Mesendoderm (in vitro differentiated cells): ENCODE measurements around the gene PCK2.
A peak's percentile ranks its signal among the peaks of the same experiment; 100 is the strongest.

ENCODE experiments used
- DNase-seq: peaks from one replicate; pipeline ENCODE4 v3.0.0; 2013
- H2AK5ac ChIP-seq: 2 replicates; pipeline ENCODE4 v1.6.1; 2013; ENCODE audit warnings: low read length, inconsistent platforms
- H2BK120ac ChIP-seq: 2 replicates; pipeline ENCODE4 v1.6.1; 2013; ENCODE audit warnings: low read depth, mild to moderate bottlenecking, low read length, moderate library complexity, mixed read lengths
- H2BK15ac ChIP-seq: replicated peaks from 2 replicates; pipeline ENCODE4 v1.6.1; 2013; ENCODE audit warnings: low read depth, mild to moderate bottlenecking, moderate library complexity
- H2BK5ac ChIP-seq: 2 replicates; pipeline ENCODE4 v1.6.1; 2013; ENCODE audit warnings: low read length, inconsistent platforms
- H3K18ac ChIP-seq: 2 replicates; pipeline ENCODE4 v1.6.1; 2013; ENCODE audit warnings: mild to moderate bottlenecking, low read length, mixed read lengths
- H3K23ac ChIP-seq: one replicate; pipeline ENCODE4 v1.6.1; 2013; ENCODE audit warnings: low read length
- H3K27ac ChIP-seq: 2 replicates; pipeline ENCODE4 v1.5.1; 2013; ENCODE audit warnings: low read depth, mild to moderate bottlenecking, inconsistent platforms, low read length, moderate library complexity
- H3K27me3 ChIP-seq: 2 replicates; pipeline ENCODE4 v1.6.1; 2013; ENCODE audit warnings: low read length, control low read depth, mild to moderate bottlenecking, inconsistent platforms; ENCODE audit not compliant: insufficient read depth, poor library complexity
- H3K36me3 ChIP-seq: 2 replicates; pipeline ENCODE4 v1.6.1; 2013; ENCODE audit warnings: low read length, inconsistent platforms; ENCODE audit not compliant: control insufficient read depth, insufficient read depth
- H3K4ac ChIP-seq: one replicate; pipeline ENCODE4 v1.6.1; 2013; ENCODE audit warnings: low read depth, mild to moderate bottlenecking, low read length, moderate library complexity
- H3K4me1 ChIP-seq: 2 replicates; pipeline ENCODE4 v1.6.1; 2013; ENCODE audit warnings: low read depth, low read length, inconsistent platforms; ENCODE audit not compliant: control insufficient read depth
- H3K4me2 ChIP-seq: 2 replicates; pipeline ENCODE4 v1.6.1; 2013; ENCODE audit warnings: low read length
- H3K4me3 ChIP-seq: 2 replicates; pipeline ENCODE4 v1.5.1; 2013; ENCODE audit warnings: mild to moderate bottlenecking, low read length
- H3K56ac ChIP-seq: one replicate; pipeline ENCODE4 v1.6.1; 2013; ENCODE audit warnings: low read length
- H3K79me1 ChIP-seq: 2 replicates; pipeline ENCODE4 v1.6.1; 2013; ENCODE audit warnings: low read length, inconsistent platforms
- H3K79me2 ChIP-seq: 2 replicates; pipeline ENCODE4 v1.6.1; 2013; ENCODE audit warnings: mild to moderate bottlenecking, low read length; ENCODE audit not compliant: control insufficient read depth, insufficient read depth
- H3K9ac ChIP-seq: 2 replicates; pipeline ENCODE4 v1.6.1; 2013; ENCODE audit warnings: low read length, inconsistent platforms
- H4K5ac ChIP-seq: one replicate; pipeline ENCODE4 v1.6.1; 2013; ENCODE audit warnings: low read length
- H4K8ac ChIP-seq: one replicate; pipeline ENCODE4 v1.6.1; 2013; ENCODE audit warnings: low read depth, mild to moderate bottlenecking, control low read depth, low read length, moderate library complexity
- WGBS: extraction: QIAGEN DNeasy Blood & Tissue Kit; methylation state at CpG from one replicate; pipeline ENCODE4 v1.1.7; 2013; ENCODE audit warnings: low lambda C conversion rate, missing lambda C conversion rate; ENCODE audit not compliant: insufficient coverage; ENCODE audit errors: extremely low coverage; 5-methylcytosine and 5-hydroxymethylcytosine counted together

Gene PCK2

DNA sequence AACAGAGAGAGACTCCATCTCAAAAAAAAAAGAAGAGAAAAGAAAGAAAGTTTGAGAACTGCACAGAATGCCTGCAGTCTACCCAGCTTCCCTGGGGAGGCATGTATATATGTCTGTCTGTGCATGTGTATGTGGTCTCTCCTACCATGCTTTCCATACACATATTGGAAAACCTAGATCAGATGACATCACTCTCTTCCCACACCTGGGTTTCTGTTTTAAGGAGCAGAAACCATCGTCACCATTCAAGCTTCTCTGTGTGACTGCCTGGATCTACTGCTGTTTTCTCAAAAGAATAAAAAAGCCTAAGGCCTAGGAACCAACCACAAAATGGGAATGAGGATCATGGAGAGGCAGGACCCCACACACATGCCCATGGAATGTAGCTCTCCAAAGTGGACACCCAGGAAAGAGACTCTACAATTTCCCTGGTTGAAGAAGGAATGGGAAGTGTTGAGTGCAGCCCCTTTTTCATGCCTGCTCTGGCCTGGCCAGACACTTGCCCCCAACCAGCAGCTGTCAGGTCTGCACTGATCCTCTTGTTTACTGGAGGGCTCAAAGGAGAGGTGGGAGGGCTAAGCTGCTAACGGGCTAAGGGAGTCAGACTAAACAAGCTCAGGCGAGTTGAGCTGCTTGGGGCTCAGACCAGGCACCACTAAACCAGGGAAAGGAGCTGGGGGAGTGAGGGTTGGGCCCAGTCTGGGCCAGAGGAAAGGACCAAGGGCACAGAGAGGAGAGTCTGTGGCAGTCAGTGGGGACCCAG lies 7.7 kb upstream of the PCK2 start:
- H3K79me2 ChIP-seq = no peaks in the 10 kb centered on the region
- DNase-seq = peak; percentile 13
- H3K27ac ChIP-seq = no peak overlapping the region
- no peak overlapping the region for H4K8ac ChIP-seq
- no peak overlapping the region for H2BK120ac ChIP-seq
- H4K5ac ChIP-seq = no peak overlapping the region
- H3K27me3 ChIP-seq = no peaks in the 10 kb centered on the region
- no peaks in the 10 kb centered on the region for H3K79me1 ChIP-seq
- H2BK15ac ChIP-seq = no peak overlapping the region
- no peak overlapping the region for H3K23ac ChIP-seq
- H3K18ac ChIP-seq = no peak overlapping the region
- no peak overlapping the region for H3K4me2 ChIP-seq
- no peak overlapping the region for H3K9ac ChIP-seq
- peaks cover 7% of the 10 kb centered on the region for H3K4me1 ChIP-seq
- H3K56ac ChIP-seq = no peak overlapping the region
- H2BK5ac ChIP-seq = no peak overlapping the region
- no peaks in the 10 kb centered on the region for H3K36me3 ChIP-seq
- WGBS = no CpG with 5 or more reads among the region's 3 CpGs
- H3K4me3 ChIP-seq = no peak overlapping the region
- H3K4ac ChIP-seq = no peak overlapping the region
- H2AK5ac ChIP-seq = no peak overlapping the region

GRCh38 chr14:24087004-24087403 lies 7.1 kb upstream of the PCK2 start:
- Histone ChIP-seq H3K27me3 (no peaks in the 10 kb centered on the region), H3K27ac (no peak overlapping the region), H4K8ac (no peak overlapping the region), H3K79me1 (no peaks in the 10 kb centered on the region), H3K56ac (no peak overlapping the region), H3K36me3 (no peaks in the 10 kb centered on the region), H3K4me2 (no peak overlapping the region), H2BK5ac (no peak overlapping the region), H3K4me3 (no peak overlapping the region), H3K79me2 (no peaks in the 10 kb centered on the region), H3K23ac (no peak overlapping the region), H3K18ac (no peak overlapping the region), H2BK15ac (no peak overlapping the region), H2BK120ac (no peak overlapping the region), H4K5ac (no peak overlapping the region), H3K4me1 (peaks cover 4% of the 10 kb centered on the region), H2AK5ac (no peak overlapping the region), H3K4ac (no peak overlapping the region), H3K9ac (no peak overlapping the region)
- no peak for DNase-seq
- no CpG with 5 or more reads among the region's 1 CpG for WGBS

DNA sequence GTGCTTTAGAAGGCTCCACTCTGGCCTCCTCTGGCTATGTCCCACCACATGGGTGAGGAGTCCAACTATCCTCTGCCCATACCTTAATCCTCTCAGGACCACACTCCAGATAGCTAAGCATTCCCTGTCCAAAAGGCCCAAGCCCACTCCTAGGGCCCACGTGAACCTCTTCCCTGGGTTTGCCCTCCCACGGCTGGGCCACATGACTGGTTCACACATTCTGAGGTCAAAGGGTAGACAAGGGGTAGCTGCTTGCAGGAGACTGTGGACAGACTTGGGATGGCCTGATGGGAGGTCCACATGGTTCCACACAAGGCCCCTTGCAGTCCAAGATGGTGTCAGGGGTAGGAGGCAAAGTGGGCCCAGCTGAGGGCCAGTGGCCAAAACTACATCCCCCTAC lies 6.0 kb upstream of the PCK2 start:
- no peaks in the 10 kb centered on the region for H3K79me1 ChIP-seq
- no peaks in the 10 kb centered on the region for H3K27me3 ChIP-seq
- WGBS = no CpG with 5 or more reads among the region's 2 CpGs
- H3K4ac ChIP-seq = no peak overlapping the region
- no peak overlapping the region for H4K5ac ChIP-seq
- H2BK120ac ChIP-seq = no peak overlapping the region
- no peaks in the 10 kb centered on the region for H3K36me3 ChIP-seq
- H2BK15ac ChIP-seq = no peak overlapping the region
- H3K79me2 ChIP-seq = no peaks in the 10 kb centered on the region
- no peak overlapping the region for H3K23ac ChIP-seq
- no peak overlapping the region for H2AK5ac ChIP-seq
- no peak overlapping the region for H3K27ac ChIP-seq
- H2BK5ac ChIP-seq = no peak overlapping the region
- no peak overlapping the region for H3K56ac ChIP-seq
- DNase-seq = no peak
- no peak overlapping the region for H3K18ac ChIP-seq
- H3K4me1 ChIP-seq = no peaks in the 10 kb centered on the region
- H3K4me3 ChIP-seq = no peak overlapping the region
- H3K4me2 ChIP-seq = no peak overlapping the region
- H4K8ac ChIP-seq = no peak overlapping the region
- H3K9ac ChIP-seq = no peak overlapping the region

DNA sequence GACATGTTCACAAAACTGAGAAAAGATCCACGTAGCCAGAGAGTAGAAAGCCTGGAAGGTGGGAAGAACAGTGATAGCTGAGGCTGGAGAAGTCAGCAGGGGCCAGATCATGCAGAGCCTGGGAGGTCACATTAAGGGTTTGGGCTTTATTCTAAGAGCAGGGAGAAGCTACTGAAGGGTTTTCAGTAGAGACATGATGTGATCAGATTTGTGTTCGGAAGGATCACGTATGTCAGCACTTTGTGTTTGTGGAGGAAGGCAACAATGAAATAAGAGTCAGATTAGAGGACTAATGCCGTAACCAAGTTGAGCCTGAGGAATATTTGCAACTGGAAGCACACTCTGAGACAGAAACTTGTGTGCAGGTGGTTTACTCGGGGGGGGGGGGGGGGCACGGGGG lies 4.2 kb upstream of the PCK2 start:
- Histone ChIP-seq H4K5ac (no peak overlapping the region), H3K27me3 (no peaks in the 10 kb centered on the region), H3K4me1 (peaks cover 3% of the 10 kb centered on the region), H3K9ac (no peak overlapping the region), H4K8ac (no peak overlapping the region), H2BK5ac (no peak overlapping the region), H3K18ac (no peak overlapping the region), H3K79me2 (peaks cover 6% of the 10 kb centered on the region), H3K79me1 (peaks cover 2% of the 10 kb centered on the region), H3K56ac (no peak overlapping the region), H2AK5ac (no peak overlapping the region), H2BK120ac (no peak overlapping the region), H2BK15ac (no peak overlapping the region), H3K27ac (no peak overlapping the region), H3K23ac (no peak overlapping the region), H3K4me3 (no peak overlapping the region), H3K4me2 (no peak overlapping the region), H3K4ac (no peak overlapping the region), H3K36me3 (no peaks in the 10 kb centered on the region)
- no peak for DNase-seq
- WGBS = no CpG with 5 or more reads among the region's 6 CpGs

DNA sequence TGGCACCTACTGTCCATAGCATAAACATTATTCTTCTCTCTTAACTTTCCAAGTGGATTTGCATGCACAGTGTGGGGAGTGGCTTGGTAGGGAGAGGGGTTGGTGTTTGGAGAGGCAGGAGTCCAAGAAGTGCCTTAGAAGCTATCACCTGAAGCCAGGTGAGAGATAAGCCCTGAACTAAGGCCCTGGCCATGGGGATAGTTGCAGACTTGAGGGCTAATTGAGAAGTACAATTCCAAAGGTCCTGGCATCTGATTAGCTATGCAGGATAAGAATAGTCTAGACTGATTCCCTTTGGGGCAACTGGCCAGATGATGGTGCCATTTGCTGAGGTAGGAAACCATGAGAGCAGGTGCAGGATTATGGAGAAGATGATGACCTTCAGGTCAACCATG lies 2.0 kb upstream of the PCK2 start:
- Histone ChIP-seq H2BK15ac (no peak overlapping the region), H3K27me3 (no peaks in the 10 kb centered on the region), H2AK5ac (no peak overlapping the region), H3K4ac (no peak overlapping the region), H3K4me2 (no peak overlapping the region), H3K18ac (no peak overlapping the region), H3K27ac (no peak overlapping the region), H3K9ac (no peak overlapping the region), H3K79me2 (peaks cover 10% of the 10 kb centered on the region), H3K23ac (no peak overlapping the region), H3K79me1 (peaks cover 14% of the 10 kb centered on the region), H3K4me3 (no peak overlapping the region), H4K8ac (no peak overlapping the region), H2BK120ac (no peak overlapping the region), H2BK5ac (no peak overlapping the region), H3K36me3 (peaks cover 1% of the 10 kb centered on the region), H3K56ac (no peak overlapping the region), H4K5ac (no peak overlapping the region), H3K4me1 (peaks cover 7% of the 10 kb centered on the region)
- peak; percentile 11 for DNase-seq
